ENCODE results near the gene SH3PXD2A.
"Not testable (repeated sequence)": the region's sequence is repeated elsewhere in the genome, so short reads cannot be mapped to it uniquely, and the experiment has no call there.

SH3PXD2A gene

GRCh38 chr10:103612462-103613365 is 242.7 kb downstream of the SH3PXD2A start:
- no peak for DNase-seq

GRCh38 chr10:103610921-103611511 is 244.4 kb downstream of the SH3PXD2A start:
- DNase-seq: no peak

DNA sequence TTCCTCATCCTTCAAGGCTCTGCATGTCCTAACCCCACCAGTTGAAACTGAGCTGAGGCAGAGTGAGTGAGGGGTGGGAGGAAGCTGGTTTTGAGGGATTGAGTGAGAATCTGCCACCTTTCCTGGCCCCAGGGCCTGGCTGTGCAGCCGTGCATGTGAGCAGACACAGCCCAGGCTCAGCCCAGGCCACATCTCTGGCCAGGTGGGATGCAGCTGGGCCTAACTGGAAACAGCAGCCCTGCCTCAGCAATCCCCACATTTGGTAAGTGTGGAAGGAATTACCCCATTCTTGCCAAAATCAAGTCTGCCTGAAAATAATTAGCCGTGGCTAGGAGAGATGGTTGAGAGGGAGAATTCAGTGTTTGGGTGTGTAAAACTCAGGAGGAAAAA is 245.3 kb downstream of the SH3PXD2A start:
- DNase-seq: no peak

DNA sequence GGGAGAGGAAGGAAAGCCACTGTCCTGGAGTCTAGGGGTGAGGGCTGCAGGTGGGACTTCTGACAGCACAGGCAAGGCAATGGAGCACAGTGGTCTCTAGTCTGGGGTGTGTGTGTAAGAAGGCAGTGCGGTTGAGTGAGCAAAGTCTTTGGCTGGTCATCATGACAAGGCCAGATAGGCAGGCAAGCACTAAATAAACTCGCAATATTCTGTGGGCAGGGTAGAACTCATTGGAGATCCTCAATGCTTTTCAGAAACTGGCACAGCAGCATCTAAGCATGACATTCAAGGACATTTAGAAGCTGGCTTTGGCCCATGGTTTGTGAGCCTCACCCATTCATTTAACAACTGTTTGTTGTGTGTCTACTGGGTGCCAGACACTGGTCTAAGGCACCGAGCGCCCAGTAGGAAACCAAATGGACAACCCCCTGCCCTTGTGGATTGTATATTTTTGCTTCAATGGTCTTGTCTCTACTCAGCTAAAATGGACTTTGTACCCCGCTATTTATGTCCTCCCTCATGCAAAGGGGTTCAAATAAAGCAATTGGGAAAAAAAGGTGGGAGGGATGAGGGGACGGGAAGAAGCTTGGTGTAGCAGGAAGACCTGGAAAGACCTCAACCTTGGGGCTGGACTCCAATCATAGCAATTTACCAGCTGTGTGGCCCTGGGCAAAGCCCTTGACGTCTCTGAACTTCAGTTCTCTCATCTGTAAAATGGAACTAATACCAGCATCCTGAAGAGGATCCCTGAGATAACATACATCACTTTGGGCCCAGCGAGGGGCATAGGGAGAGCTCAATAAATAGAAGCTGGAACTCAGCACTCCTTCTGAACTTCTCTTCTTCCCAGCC is 245.9 kb downstream of the SH3PXD2A start:
- no peak for DNase-seq

- DNase-seq: not testable (repeated sequence)
These were observed 247.3 kb downstream of the SH3PXD2A start for GRCh38 chr10:103608056-103608455.

- not testable (repeated sequence) for DNase-seq
These were observed 248.3 kb downstream of the SH3PXD2A start for GRCh38 chr10:103607051-103607450.

DNA sequence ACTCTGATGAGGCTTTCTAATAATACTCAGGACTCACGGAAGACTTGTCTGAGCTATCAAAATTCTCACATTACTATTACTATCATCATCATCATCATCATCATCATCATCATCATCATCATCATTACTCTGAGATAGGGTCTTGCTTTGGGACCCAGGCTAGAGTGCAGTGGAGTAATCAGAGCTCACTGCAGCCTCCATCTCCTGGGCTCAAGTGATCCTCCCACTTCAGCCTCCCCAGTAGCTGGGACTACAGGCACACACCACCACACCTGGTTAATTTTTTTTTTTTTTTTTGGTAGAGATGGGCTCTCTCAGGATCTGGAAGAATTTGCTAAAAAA is 249.3 kb downstream of the SH3PXD2A start:
- DNase-seq: not testable (repeated sequence)

GRCh38 chr10:103605359-103606096 is 249.8 kb downstream of the SH3PXD2A start:
- peak in 2 of 4 experiments; percentile 8 to 16 for DNase-seq

DNA sequence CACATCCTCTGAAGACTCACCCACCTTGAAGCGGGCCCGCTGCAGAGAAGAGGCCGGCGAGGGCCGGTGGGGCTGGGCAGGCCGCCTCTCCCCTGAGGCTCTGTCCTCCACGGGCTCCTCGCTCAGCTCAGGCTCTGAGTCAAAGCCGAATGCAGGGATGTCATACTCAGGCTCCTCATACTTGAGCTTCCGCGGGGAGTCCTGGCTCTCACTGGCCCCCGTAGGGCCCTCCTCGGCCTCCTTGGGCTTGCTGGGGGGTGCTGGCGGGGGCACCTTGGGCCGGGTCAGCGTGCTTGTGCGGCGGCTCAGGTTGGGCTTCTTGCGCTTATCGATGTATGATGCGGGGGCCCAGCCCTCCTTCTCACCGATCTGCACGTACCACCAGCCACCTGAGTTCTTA is 252.0 kb downstream of the SH3PXD2A start:
- no peak for DNase-seq

- no peak for DNase-seq
These were observed 252.6 kb downstream of the SH3PXD2A start for GRCh38 chr10:103602852-103603155.

DNA sequence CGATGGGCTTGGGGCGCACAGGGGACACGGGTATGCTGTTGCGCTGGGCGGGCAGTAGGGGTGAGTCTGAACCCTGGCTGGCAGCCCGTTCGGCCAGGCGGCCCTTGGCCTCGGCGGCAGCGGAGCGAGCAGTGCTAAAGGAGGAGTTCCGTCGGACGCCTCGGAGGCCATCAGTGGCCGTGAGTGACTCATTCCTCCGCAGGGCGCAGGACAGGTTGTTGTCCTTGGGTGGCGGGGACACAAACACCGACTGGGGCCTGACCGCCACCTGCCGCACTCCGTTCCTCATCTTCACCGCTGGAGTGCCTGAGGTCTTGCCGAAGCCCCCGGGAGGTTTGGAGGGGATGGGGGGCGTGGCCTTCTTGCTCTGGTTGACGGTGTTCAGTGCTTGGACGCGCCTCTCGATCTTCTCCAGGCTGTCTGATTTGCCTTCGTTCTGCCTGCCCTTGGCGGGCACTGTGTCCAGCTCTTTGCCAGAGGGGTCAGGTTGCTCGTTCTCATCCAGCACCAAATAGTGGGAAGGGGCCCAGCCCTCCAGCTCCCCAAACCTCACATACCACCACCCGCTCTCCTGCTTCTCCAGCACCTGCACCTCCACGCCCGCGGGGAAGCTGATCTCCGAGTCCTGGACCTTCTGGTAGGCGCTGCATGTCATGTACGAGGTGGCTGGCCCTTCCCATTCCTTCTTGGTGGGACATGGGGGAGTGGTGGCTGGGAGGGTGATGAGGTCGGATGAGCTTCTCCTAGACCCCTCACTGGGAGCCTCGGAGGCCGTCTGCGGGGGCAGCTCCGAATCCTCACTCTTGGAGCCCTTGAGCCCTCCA is 253.1 kb downstream of the SH3PXD2A start:
- no peak for DNase-seq

- no peak for DNase-seq
These were observed 254.3 kb downstream of the SH3PXD2A start for GRCh38 chr10:103600956-103601569.

- DNase-seq: no peak
These were observed 255.1 kb downstream of the SH3PXD2A start for GRCh38 chr10:103600325-103600724.

- no peak for DNase-seq
These were observed 255.5 kb downstream of the SH3PXD2A start for GRCh38 chr10:103599907-103600306.

GRCh38 chr10:103599211-103599610 is 256.2 kb downstream of the SH3PXD2A start:
- no peak for DNase-seq

GRCh38 chr10:103598654-103599115 is 256.7 kb downstream of the SH3PXD2A start:
- DNase-seq: no peak

DNA sequence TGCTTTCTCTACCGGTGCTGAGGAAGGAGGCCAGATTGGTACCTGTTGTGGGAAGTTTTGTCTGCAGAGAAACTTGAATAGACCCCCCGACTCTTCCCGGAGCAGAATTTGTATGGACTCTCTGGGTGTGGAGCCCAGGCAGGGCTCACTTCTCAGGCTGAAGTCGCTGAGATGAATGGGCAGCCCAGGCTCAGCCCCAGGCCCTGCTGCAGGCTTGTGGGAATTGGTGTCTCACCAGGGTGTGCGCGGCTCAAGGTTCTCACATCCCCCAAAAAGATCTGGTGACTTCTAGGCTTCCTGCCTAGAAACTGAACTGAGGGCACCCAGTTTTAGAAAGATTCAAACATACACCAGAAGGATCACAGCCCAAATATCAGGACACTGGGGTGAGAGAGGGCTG is 258.4 kb downstream of the SH3PXD2A start:
- no peak for DNase-seq

DNA sequence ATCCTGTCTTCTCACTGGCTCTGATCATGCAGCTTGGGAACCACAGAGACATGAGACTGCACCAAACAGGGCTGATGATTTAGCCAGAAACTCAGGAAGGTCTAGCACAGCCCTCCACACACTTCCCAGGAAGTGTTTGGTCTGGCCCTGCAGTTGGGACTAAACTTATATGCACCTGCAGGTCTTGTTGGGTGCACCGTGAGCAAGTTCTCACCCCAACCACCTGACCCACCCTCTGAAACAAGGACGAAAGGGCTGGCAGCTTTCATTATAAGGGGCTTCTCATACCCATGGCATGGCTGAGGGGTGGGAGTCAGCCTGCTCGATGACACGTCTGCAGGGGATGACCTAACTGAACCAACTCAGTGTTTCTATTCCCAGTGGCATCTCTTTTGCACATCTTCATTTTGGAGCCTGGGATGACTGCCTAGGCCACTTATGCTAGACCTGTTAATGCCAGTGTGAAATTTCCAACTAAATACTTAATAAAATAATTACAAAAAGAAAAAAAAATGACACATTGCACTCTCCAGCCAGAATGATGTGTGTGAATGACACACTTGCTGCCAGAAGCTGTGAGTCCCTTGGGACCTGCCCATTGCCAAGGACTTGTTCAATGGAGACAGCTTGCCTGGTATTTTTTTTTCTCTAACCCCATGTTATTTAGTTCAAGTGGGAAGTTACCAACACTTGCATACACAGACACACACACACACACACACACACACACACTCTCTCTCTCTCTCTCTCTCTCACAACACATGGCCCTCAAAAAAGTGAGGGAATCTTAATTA is 259.2 kb downstream of the SH3PXD2A start:
- no peak for DNase-seq

GRCh38 chr10:103593022-103593570 is 262.3 kb downstream of the SH3PXD2A start:
- DNase-seq: no peak
